ENCODE measurements around the gene SLAMF7. TPM values are rescaled to one million over a fixed set of nuclear protein-coding genes. Genes with fewer than 3 reads are reported as not detected.

Gene SLAMF7
- total RNA-seq, 1 donor = not detected

GRCh38 chr1:160798439-160798838 lies 59.4 kb downstream of the SLAMF7 start:
- no peak for TF ChIP-seq CTCF (IDR thresholded peaks at IDR 0.05; ENCODE audit: insufficient read depth, low read length)

GRCh38 chr1:160799641-160800040 lies 60.6 kb downstream of the SLAMF7 start:
- no peak for TF ChIP-seq CTCF (IDR thresholded peaks at IDR 0.05; ENCODE audit: insufficient read depth, low read length)
- H3K4me3 ChIP-seq (ENCODE audit: low read depth, low read length) = no peak overlapping the region
- DNase-seq (ENCODE audit: low read depth) = no peak

More at GRCh38 chr1:160798439-160798838, 59.4 kb downstream of the SLAMF7 start:
- H3K4me3 ChIP-seq (ENCODE audit: low read depth, low read length) = no peak overlapping the region
- DNase-seq (ENCODE audit: low read depth) = no peak

GRCh38 chr1:160800142-160800541 lies 61.1 kb downstream of the SLAMF7 start:
- no peak for TF ChIP-seq CTCF (IDR thresholded peaks at IDR 0.05; ENCODE audit: insufficient read depth, low read length)
- no peak for DNase-seq (ENCODE audit: low read depth)

GRCh38 chr1:160800645-160801408 lies 61.8 kb downstream of the SLAMF7 start:
- DNase-seq (ENCODE audit: low read depth) = no peak
- no peak overlapping the region for H3K4me3 ChIP-seq (ENCODE audit: low read depth, low read length)
- TF ChIP-seq CTCF (IDR thresholded peaks at IDR 0.05; ENCODE audit: insufficient read depth, low read length) = no peak

More at GRCh38 chr1:160800142-160800541, 61.1 kb downstream of the SLAMF7 start:
- H3K4me3 ChIP-seq (ENCODE audit: low read depth, low read length) = no peak overlapping the region

- DNase-seq (ENCODE audit: low read depth) = no peak
- no peak for TF ChIP-seq CTCF (IDR thresholded peaks at IDR 0.05; ENCODE audit: insufficient read depth, low read length)
- H3K4me3 ChIP-seq (ENCODE audit: low read depth, low read length) = no peak overlapping the region
These were observed 63.0 kb downstream of the SLAMF7 start for GRCh38 chr1:160801836-160802580.

Other genes with a start within 250 kb of the SLAMF7 start
- gene SLAMF6, start 216.0 kb upstream of the SLAMF7 start, total RNA-seq (ENCODE audit: low replicate concordance) = not detected in 2 replicates
- not detected in 2 replicates for gene CD84, start 159.8 kb upstream of the SLAMF7 start, total RNA-seq (ENCODE audit: low replicate concordance)
- gene SLAMF1, start 92.2 kb upstream of the SLAMF7 start, total RNA-seq (ENCODE audit: low replicate concordance) = not detected in 2 replicates
- not detected in 2 replicates for gene CD48, start 27.4 kb upstream of the SLAMF7 start, total RNA-seq (ENCODE audit: low replicate concordance)
- 0.25 TPM in 1 of 2 replicates, not detected in the other for gene LY9, start 56.9 kb downstream of the SLAMF7 start, total RNA-seq (ENCODE audit: low replicate concordance)
- gene CD244, start 123.6 kb downstream of the SLAMF7 start, total RNA-seq (ENCODE audit: low replicate concordance) = 0.33 TPM in 1 of 2 replicates, not detected in the other
- gene ITLN1, start 145.9 kb downstream of the SLAMF7 start, total RNA-seq (ENCODE audit: low replicate concordance) = 0.49 TPM in 1 of 2 replicates, not detected in the other
- gene ITLN2, start 215.6 kb downstream of the SLAMF7 start, total RNA-seq (ENCODE audit: low replicate concordance) = 3.8 TPM in 1 of 2 replicates, not detected in the other

Measured in fibroblast of the aortic adventitia (primary cell).